ENCODE data around the gene PIWIL1. TPM values are rescaled to one million over a fixed set of nuclear protein-coding genes. Genes with fewer than 3 reads are reported as not detected.

PIWIL1 gene
- total and polyA plus RNA-seq, 2 of the 4 experiments (the other 2 are of a cell fraction) = not detected

DNA sequence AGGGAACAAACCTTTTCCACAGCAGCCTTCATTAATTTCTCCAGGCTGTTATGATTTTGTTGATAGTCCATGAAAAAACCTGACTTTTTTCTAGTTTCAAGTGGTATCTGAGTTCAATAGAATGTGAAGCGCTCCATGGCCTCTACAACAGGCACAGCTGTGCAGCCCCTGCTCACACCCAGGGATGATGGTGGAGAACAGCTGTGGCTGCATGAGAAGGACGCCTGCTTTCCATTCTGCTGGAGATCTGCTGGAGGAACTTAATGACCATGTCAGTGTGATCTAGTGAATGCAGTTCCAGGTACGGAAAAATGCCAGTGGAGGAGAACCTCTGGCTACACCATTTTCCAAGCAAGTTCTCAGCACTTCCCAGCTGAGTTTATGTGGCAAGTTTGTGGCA, 80.6 kb downstream of the PIWIL1 start:
- WGBS, 2 experiments (ENCODE audit: extremely low coverage in 2 of 2, insufficient read length in 1 of 2) = no CpG with 5 or more reads among the region's 3 CpGs
- intact Hi-C loops (cut with micrococcal nuclease) = no loop called here
- ATAC-seq (ENCODE audit: low read depth) = no peak

More for the DNA sequence above, 80.6 kb downstream of the PIWIL1 start:
- Histone ChIP-seq H2BK15ac (ENCODE audit: low read depth, low read length) (no peak overlapping the region), H3K9me1 (ENCODE audit: insufficient read depth, low read length) (no peaks in the 10 kb centered on the region), H3K27ac (ENCODE audit: insufficient read depth, low read length) (no peak overlapping the region), H2BK5ac (ENCODE audit: low read depth, low read length, poor library complexity, severe bottlenecking) (no peak overlapping the region), H3K4me3 (ENCODE audit: insufficient read depth, low read depth, low read length) (no peak overlapping the region), H3K27me3 (ENCODE audit: control insufficient read depth, insufficient read depth, low read length) (no peaks in the 10 kb centered on the region), H3K9ac (ENCODE audit: low read depth, low read length) (no peak overlapping the region), H3K79me1 (ENCODE audit: low read depth in 1 of 2, low read length in 2 of 2) (no peaks in the 10 kb centered on the region), H4K5ac (ENCODE audit: low read depth, low read length) (no peak overlapping the region), H3K18ac (ENCODE audit: low read depth, low read length) (no peak overlapping the region), H4K8ac (ENCODE audit: low read depth in 2 of 2, low read length in 2 of 2) (no peak overlapping the region), H3K4me1 (ENCODE audit: control insufficient read depth, insufficient read depth, low read length) (no peaks in the 10 kb centered on the region), H2AK9ac (replicated peaks; ENCODE audit: low read depth, low read length, poor library complexity) (no peak overlapping the region), H4K20me1 (ENCODE audit: insufficient read depth, low read length) (no peaks in the 10 kb centered on the region), H2AFZ (replicated peaks; ENCODE audit: low read length, poor library complexity) (peak overlapping the region; percentile 5), H3K23ac (ENCODE audit: low read depth, low read length) (no peak overlapping the region), H4K91ac (ENCODE audit: insufficient read depth, low read depth, low read length) (no peak overlapping the region), H3K4ac (ENCODE audit: low read depth, low read length) (no peak overlapping the region), H3K4me2 (ENCODE audit: low read depth, low read length) (no peak overlapping the region), H3K36me3 (ENCODE audit: control insufficient read depth, insufficient read depth, low read length) (no peaks in the 10 kb centered on the region), H3K9me3 (ENCODE audit: control insufficient read depth, insufficient read depth, low read length) (peaks cover 25% of the 10 kb centered on the region), H3K14ac (replicated peaks; ENCODE audit: low read depth, low read length) (no peak overlapping the region), H2BK20ac (ENCODE audit: low read depth, low read length) (no peak overlapping the region), H2BK120ac (ENCODE audit: low read depth, low read length) (no peak overlapping the region), H2AK5ac (ENCODE audit: low read depth, low read length) (no peak overlapping the region), H3K56ac (ENCODE audit: extremely low read depth, insufficient read depth, low read length) (no peak overlapping the region)
- no TSS peak for BruUV-seq (replicated peaks)
- ChIA-PET POLR2A (ENCODE audit: unreplicated experiment) (no interaction called here), CTCF (no interaction called here)
- DNase-seq = no peak
- TF ChIP-seq FOS (IDR thresholded peaks at IDR 0.05; ENCODE audit: low read depth, low read length) (no peak), BHLHE40 (IDR thresholded peaks at IDR 0.05; ENCODE audit: low read depth, low read length) (no peak), POLR2A (IDR thresholded peaks at IDR 0.05; ENCODE audit: low read depth, low read length) (no peak), MAZ (IDR thresholded peaks at IDR 0.05; ENCODE audit: borderline replicate concordance, low read depth, low read length) (no peak), MAFK (IDR thresholded peaks at IDR 0.05; ENCODE audit: low read depth, low read length) (no peak), CHD1 (IDR thresholded peaks at IDR 0.05; ENCODE audit: low read depth, low read length) (no peak), RCOR1 (IDR thresholded peaks at IDR 0.05; ENCODE audit: insufficient replicate concordance, low read length) (no peak), RFX5 (IDR thresholded peaks at IDR 0.05; ENCODE audit: low read depth, low read length) (no peak), CEBPB (IDR thresholded peaks at IDR 0.05; ENCODE audit: low read depth, low read length) (no peak), RAD21 (IDR thresholded peaks at IDR 0.05; ENCODE audit: low read length) (no peak), MXI1 (IDR thresholded peaks at IDR 0.05; ENCODE audit: borderline replicate concordance, low read depth, low read length) (no peak), NFE2L2 (IDR thresholded peaks at IDR 0.05; ENCODE audit: low read depth, low read length) (no peak), SMC3 (IDR thresholded peaks at IDR 0.05; ENCODE audit: low read depth, low read length) (no peak)
- TF ChIP-seq, protein P1, sequence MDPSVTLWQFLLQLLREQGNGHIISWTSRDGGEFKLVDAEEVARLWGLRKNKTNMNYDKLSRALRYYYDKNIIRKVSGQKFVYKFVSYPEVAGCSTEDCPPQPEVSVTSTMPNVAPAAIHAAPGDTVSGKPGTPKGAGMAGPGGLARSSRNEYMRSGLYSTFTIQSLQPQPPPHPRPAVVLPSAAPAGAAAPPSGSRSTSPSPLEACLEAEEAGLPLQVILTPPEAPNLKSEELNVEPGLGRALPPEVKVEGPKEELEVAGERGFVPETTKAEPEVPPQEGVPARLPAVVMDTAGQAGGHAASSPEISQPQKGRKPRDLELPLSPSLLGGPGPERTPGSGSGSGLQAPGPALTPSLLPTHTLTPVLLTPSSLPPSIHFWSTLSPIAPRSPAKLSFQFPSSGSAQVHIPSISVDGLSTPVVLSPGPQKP (IDR thresholded peaks at IDR 0.05; ENCODE audit: borderline replicate concordance, low read depth, low read length) = no peak
- TF ChIP-seq, protein P2, sequence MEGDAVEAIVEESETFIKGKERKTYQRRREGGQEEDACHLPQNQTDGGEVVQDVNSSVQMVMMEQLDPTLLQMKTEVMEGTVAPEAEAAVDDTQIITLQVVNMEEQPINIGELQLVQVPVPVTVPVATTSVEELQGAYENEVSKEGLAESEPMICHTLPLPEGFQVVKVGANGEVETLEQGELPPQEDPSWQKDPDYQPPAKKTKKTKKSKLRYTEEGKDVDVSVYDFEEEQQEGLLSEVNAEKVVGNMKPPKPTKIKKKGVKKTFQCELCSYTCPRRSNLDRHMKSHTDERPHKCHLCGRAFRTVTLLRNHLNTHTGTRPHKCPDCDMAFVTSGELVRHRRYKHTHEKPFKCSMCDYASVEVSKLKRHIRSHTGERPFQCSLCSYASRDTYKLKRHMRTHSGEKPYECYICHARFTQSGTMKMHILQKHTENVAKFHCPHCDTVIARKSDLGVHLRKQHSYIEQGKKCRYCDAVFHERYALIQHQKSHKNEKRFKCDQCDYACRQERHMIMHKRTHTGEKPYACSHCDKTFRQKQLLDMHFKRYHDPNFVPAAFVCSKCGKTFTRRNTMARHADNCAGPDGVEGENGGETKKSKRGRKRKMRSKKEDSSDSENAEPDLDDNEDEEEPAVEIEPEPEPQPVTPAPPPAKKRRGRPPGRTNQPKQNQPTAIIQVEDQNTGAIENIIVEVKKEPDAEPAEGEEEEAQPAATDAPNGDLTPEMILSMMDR (conservative IDR thresholded peaks at IDR 0.05; ENCODE audit: low read depth, low read length) = no peak
- TF ChIP-seq, protein P3, sequence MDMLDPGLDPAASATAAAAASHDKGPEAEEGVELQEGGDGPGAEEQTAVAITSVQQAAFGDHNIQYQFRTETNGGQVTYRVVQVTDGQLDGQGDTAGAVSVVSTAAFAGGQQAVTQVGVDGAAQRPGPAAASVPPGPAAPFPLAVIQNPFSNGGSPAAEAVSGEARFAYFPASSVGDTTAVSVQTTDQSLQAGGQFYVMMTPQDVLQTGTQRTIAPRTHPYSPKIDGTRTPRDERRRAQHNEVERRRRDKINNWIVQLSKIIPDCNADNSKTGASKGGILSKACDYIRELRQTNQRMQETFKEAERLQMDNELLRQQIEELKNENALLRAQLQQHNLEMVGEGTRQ (IDR thresholded peaks at IDR 0.05; ENCODE audit: low read depth, low read length) = no peak
- dilution Hi-C loops (cut with HindIII; ENCODE audit: low sequenced_read_pairs, unreplicated experiment) (no loop called here), in situ Hi-C loops (cut with MboI; ENCODE audit: low sequenced_read_pairs) (no loop called here)

Measured in IMR-90 (cell line).